H1 (cell line): ENCODE data around the gene GTSE1. TPM values are rescaled to one million over a fixed set of nuclear protein-coding genes. Genes with fewer than 3 reads are reported as not detected.

ENCODE experiments used
- BACH1 ChIP-seq: IDR thresholded peaks from 2 replicates; pipeline ENCODE4 v1.6.1; 2012; ENCODE audit warnings: low read length, improper control_type of control experiment
- EP300 ChIP-seq, 2 experiments: IDR thresholded peaks; 1 replicate in 1 of 2; 2 replicates in 1 of 2; pipeline ENCODE4 v1.6.1; 2011 to 2012; ENCODE audit warnings: low read depth in 2 of 2, low read length in 2 of 2, mild to moderate bottlenecking in 2 of 2, borderline replicate concordance in 1 of 2, inconsistent platforms in 1 of 2, moderate library complexity in 1 of 2
- HDAC2 ChIP-seq, 2 experiments: fragments of 300-600 bp in 1 of 2; sonication (generic) in 1 of 2; IDR thresholded peaks; 2 replicates each; pipeline ENCODE4 v1.6.1; 2011 to 2012; ENCODE audit warnings: low read depth in 2 of 2, low read length in 2 of 2, mild to moderate bottlenecking in 2 of 2, moderate library complexity in 2 of 2, borderline replicate concordance in 1 of 2, inconsistent platforms in 1 of 2
- SIN3A ChIP-seq, 2 experiments: IDR thresholded peaks in 1 of 2; conservative IDR thresholded peaks in 1 of 2; 2 replicates each; pipeline ENCODE4 v1.6.1; 2011 to 2012; ENCODE audit warnings: low read length in 2 of 2, improper control_type of control experiment in 1 of 2, low read depth in 1 of 2, mild to moderate bottlenecking in 1 of 2
- SP1 ChIP-seq: IDR thresholded peaks from 2 replicates; pipeline ENCODE4 v1.6.1; 2011; ENCODE audit warnings: low read depth, low read length
- SRF ChIP-seq: IDR thresholded peaks from 2 replicates; pipeline ENCODE4 v1.6.1; 2011; ENCODE audit warnings: mild to moderate bottlenecking, low read depth, low read length, moderate library complexity
- TEAD4 ChIP-seq: IDR thresholded peaks from 2 replicates; pipeline ENCODE4 v1.6.1; 2012; ENCODE audit warnings: low read depth, low read length, inconsistent platforms, mixed read lengths
- polyA plus RNA-seq, 7 experiments: library from polyadenylated mRNA; depleted of rRNA in 3 of 7; stranded (reverse) in 5 of 7; unstranded in 2 of 7; fragments of >200 nt in 5 of 7; fragments of 200-250 nt in 2 of 7; gene quantifications; 1 replicate in 5 of 7; 2 replicates in 1 of 7; 4 replicates in 1 of 7; pipeline versions ENCODE4 v1.2.1 to v1.2.3, GENCODE V29; 2011 to 2013; ENCODE audit warnings: missing spikeins in 2 of 7, mixed read lengths in 2 of 7
- total RNA-seq: library from RNA; stranded (reverse); fragmentation: NEBNext Ultra II Directional; extraction: Animal tissue kit (Norgen Biotek cat#: 25700); gene quantifications from 2 replicates; pipeline ENCODE4 v1.2.1, GENCODE V29; 2021
- TF ChIP-seq, protein P1 (sequence below): fragments of 300-600 bp; sonication (generic); IDR thresholded peaks from 2 replicates; pipeline ENCODE4 v1.7.1; 2012; ENCODE audit warnings: low read length, moderate library complexity, mild to moderate bottlenecking, inconsistent platforms; ENCODE audit not compliant: insufficient replicate concordance
- TF ChIP-seq, protein P2 (sequence below): IDR thresholded peaks from 2 replicates; pipeline ENCODE4 v1.6.1; 2012; ENCODE audit warnings: low read length, inconsistent platforms

Gene GTSE1
- total and polyA plus RNA-seq, 2 of the 8 experiments (the other 6 are each of a cell fraction or from before 2014, with no cell fraction given), result 17.5 to 38.6 TPM

DNA sequence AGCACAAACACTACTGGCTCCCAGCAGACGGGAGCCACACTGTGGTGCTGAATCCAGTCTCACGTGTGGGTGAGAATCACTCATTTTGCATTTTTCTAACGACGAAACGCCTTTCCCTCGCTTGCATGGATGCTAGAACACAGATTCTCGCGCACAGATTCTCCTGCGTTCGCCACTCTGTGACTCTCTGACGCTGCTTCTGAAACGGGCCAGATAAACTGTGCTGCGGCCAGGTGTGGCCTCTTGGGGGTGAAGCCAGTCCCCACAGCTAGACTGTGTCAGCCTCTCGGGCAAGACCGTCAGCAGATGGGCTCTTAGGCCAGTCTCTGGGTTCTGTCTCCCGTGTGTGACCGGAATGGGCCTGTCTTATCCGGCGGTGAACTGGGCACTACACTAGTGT, 83.4 kb downstream of the GTSE1 start (continued):
- TF ChIP-seq, protein P1, sequence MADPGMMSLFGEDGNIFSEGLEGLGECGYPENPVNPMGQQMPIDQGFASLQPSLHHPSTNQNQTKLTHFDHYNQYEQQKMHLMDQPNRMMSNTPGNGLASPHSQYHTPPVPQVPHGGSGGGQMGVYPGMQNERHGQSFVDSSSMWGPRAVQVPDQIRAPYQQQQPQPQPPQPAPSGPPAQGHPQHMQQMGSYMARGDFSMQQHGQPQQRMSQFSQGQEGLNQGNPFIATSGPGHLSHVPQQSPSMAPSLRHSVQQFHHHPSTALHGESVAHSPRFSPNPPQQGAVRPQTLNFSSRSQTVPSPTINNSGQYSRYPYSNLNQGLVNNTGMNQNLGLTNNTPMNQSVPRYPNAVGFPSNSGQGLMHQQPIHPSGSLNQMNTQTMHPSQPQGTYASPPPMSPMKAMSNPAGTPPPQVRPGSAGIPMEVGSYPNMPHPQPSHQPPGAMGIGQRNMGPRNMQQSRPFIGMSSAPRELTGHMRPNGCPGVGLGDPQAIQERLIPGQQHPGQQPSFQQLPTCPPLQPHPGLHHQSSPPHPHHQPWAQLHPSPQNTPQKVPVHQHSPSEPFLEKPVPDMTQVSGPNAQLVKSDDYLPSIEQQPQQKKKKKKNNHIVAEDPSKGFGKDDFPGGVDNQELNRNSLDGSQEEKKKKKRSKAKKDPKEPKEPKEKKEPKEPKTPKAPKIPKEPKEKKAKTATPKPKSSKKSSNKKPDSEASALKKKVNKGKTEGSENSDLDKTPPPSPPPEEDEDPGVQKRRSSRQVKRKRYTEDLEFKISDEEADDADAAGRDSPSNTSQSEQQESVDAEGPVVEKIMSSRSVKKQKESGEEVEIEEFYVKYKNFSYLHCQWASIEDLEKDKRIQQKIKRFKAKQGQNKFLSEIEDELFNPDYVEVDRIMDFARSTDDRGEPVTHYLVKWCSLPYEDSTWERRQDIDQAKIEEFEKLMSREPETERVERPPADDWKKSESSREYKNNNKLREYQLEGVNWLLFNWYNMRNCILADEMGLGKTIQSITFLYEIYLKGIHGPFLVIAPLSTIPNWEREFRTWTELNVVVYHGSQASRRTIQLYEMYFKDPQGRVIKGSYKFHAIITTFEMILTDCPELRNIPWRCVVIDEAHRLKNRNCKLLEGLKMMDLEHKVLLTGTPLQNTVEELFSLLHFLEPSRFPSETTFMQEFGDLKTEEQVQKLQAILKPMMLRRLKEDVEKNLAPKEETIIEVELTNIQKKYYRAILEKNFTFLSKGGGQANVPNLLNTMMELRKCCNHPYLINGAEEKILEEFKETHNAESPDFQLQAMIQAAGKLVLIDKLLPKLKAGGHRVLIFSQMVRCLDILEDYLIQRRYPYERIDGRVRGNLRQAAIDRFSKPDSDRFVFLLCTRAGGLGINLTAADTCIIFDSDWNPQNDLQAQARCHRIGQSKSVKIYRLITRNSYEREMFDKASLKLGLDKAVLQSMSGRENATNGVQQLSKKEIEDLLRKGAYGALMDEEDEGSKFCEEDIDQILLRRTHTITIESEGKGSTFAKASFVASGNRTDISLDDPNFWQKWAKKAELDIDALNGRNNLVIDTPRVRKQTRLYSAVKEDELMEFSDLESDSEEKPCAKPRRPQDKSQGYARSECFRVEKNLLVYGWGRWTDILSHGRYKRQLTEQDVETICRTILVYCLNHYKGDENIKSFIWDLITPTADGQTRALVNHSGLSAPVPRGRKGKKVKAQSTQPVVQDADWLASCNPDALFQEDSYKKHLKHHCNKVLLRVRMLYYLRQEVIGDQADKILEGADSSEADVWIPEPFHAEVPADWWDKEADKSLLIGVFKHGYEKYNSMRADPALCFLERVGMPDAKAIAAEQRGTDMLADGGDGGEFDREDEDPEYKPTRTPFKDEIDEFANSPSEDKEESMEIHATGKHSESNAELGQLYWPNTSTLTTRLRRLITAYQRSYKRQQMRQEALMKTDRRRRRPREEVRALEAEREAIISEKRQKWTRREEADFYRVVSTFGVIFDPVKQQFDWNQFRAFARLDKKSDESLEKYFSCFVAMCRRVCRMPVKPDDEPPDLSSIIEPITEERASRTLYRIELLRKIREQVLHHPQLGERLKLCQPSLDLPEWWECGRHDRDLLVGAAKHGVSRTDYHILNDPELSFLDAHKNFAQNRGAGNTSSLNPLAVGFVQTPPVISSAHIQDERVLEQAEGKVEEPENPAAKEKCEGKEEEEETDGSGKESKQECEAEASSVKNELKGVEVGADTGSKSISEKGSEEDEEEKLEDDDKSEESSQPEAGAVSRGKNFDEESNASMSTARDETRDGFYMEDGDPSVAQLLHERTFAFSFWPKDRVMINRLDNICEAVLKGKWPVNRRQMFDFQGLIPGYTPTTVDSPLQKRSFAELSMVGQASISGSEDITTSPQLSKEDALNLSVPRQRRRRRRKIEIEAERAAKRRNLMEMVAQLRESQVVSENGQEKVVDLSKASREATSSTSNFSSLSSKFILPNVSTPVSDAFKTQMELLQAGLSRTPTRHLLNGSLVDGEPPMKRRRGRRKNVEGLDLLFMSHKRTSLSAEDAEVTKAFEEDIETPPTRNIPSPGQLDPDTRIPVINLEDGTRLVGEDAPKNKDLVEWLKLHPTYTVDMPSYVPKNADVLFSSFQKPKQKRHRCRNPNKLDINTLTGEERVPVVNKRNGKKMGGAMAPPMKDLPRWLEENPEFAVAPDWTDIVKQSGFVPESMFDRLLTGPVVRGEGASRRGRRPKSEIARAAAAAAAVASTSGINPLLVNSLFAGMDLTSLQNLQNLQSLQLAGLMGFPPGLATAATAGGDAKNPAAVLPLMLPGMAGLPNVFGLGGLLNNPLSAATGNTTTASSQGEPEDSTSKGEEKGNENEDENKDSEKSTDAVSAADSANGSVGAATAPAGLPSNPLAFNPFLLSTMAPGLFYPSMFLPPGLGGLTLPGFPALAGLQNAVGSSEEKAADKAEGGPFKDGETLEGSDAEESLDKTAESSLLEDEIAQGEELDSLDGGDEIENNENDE, result no peak
- TF ChIP-seq SP1 (no peak), SIN3A (conservative IDR thresholded peaks at IDR 0.05 in 1 of 2, IDR thresholded peaks at IDR 0.05 in 1 of 2; ENCODE audit: low read depth in 1 of 2, low read length in 2 of 2) (no peak), BACH1 (no peak), TEAD4 (no peak), HDAC2 (IDR thresholded peaks at IDR 0.05; ENCODE audit: borderline replicate concordance in 1 of 2, low read depth in 2 of 2, low read length in 2 of 2) (no peak), EP300 (IDR thresholded peaks at IDR 0.05; ENCODE audit: borderline replicate concordance in 1 of 2, low read depth in 2 of 2, low read length in 2 of 2) (no peak), SRF (no peak)
- TF ChIP-seq, protein P2, sequence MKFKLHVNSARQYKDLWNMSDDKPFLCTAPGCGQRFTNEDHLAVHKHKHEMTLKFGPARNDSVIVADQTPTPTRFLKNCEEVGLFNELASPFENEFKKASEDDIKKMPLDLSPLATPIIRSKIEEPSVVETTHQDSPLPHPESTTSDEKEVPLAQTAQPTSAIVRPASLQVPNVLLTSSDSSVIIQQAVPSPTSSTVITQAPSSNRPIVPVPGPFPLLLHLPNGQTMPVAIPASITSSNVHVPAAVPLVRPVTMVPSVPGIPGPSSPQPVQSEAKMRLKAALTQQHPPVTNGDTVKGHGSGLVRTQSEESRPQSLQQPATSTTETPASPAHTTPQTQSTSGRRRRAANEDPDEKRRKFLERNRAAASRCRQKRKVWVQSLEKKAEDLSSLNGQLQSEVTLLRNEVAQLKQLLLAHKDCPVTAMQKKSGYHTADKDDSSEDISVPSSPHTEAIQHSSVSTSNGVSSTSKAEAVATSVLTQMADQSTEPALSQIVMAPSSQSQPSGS, result no peak
